Upper lobe of left lung (tissue), 6 donors: ENCODE results near the gene PSMD5. TPM values are rescaled to one million over a fixed set of nuclear protein-coding genes. Genes with fewer than 3 reads are reported as not detected.

Experiments used
- ATAC-seq, 2 donors: fragments of 200-7000 bp; cut with Tn5 transposase; one replicate each; pipeline ENCODE4 v1.9.1; 2022; ENCODE audit warnings: mild to moderate bottlenecking in 2 of 2, moderate library complexity in 2 of 2; ENCODE audit not compliant: low FRiP score in 2 of 2
- DNase-seq, 2 donors: peaks; one replicate each; pipeline ENCODE4 v3.0.0-alpha.2; 2019 to 2020
- H3K27ac ChIP-seq, 4 donors: fragments of 200-600 bp; sonication (generic); one replicate each; pipeline ENCODE4 v1.5.1; 2016 to 2019
- H3K27me3 ChIP-seq, 4 donors: fragments of 200-600 bp; sonication (generic); one replicate each; pipeline ENCODE4 v1.5.1; 2017 to 2019
- H3K36me3 ChIP-seq, 4 donors: fragments of 200-600 bp; sonication (generic); one replicate each; pipeline ENCODE4 v1.5.1; 2016 to 2019
- H3K4me1 ChIP-seq, 4 donors: fragments of 200-600 bp; sonication (generic); one replicate each; pipeline ENCODE4 v1.5.1; 2018 to 2019
- H3K4me3 ChIP-seq, 4 donors: fragments of 200-600 bp; sonication (generic); one replicate each; pipeline ENCODE4 v1.5.1; 2017 to 2019; ENCODE audit warnings: mild to moderate bottlenecking in 2 of 4, moderate library complexity in 1 of 4
- H3K9me3 ChIP-seq, 4 donors: fragments of 200-600 bp; sonication (generic); one replicate each; pipeline ENCODE4 v1.5.1; 2018 to 2019
- CTCF ChIP-seq, 6 experiments: fragments of 450-650 bp in 4 of 6; fragments of 200-600 bp in 2 of 6; sonication (generic) in 2 of 6; IDR thresholded peaks; one replicate each; pipeline ENCODE4 v1.5.1; 2016 to 2019; ENCODE audit warnings: antibody characterized with exemption in 6 of 6
- EP300 ChIP-seq, 4 donors: sonication (generic); formaldehyde crosslinking; IDR thresholded peaks; one replicate each; pipeline ENCODE4 v1.5.1; 2017; ENCODE audit warnings: antibody characterized with exemption in 4 of 4, control low read depth in 2 of 4
- POLR2A ChIP-seq, 4 donors: fragments of 450-650 bp; IDR thresholded peaks; one replicate each; pipeline ENCODE4 v1.5.1; 2016 to 2017; ENCODE audit warnings: antibody characterized with exemption in 4 of 4, mild to moderate bottlenecking in 2 of 4
- POLR2AphosphoS5 ChIP-seq, 2 donors: sonication (generic); formaldehyde crosslinking; IDR thresholded peaks; one replicate each; pipeline ENCODE4 v1.5.1; 2017; ENCODE audit warnings: antibody characterized with exemption in 2 of 2
- WGBS, 2 donors: methylation state at CpG; one replicate each; pipeline ENCODE4 v1.1.5; 2017 to 2018; 5-methylcytosine and 5-hydroxymethylcytosine counted together
- total RNA-seq, 6 donors: library from RNA; depleted of rRNA in 4 of 6; stranded (reverse); fragments of >200 nt in 4 of 6; gene quantifications; one replicate each; pipeline versions ENCODE4 v1.1.0 to v1.2.1, GENCODE V29; 2016 to 2021
- donor health status: DM: no; HTN: no; CAD: no; lungs with moderate emphysema.
- donor health status: DM: no; HTN: yes; CAD: no; lungs with severe emphysema.

PSMD5 gene
- total RNA-seq, 6 donors from 2014 or later = 11.4 to 56.8 (median 40.1) TPM

GRCh38 chr9:120801441-120801840 is 41.3 kb downstream of the PSMD5 start:
- Histone ChIP-seq H3K27me3 (no peaks in the 10 kb centered on the region), H3K36me3 (no peaks in the 10 kb centered on the region), H3K9me3 (peaks cover 0 to 13% (median 0%) of the 10 kb centered on the region in 4 donors), H3K4me1 (no peaks in the 10 kb centered on the region), H3K27ac (no peak overlapping the region), H3K4me3 (no peak overlapping the region)
- TF ChIP-seq EP300 (IDR thresholded peaks at IDR 0.05) = no peak
- no peak for TF ChIP-seq POLR2AphosphoS5 (IDR thresholded peaks at IDR 0.05)
- TF ChIP-seq POLR2A (IDR thresholded peaks at IDR 0.05) = no peak
- TF ChIP-seq CTCF (IDR thresholded peaks at IDR 0.05) = no peak
- no peak for ATAC-seq
- no peak for DNase-seq
- WGBS, 2 donors = 93 to 96% methylated on average over 7 of the region's 7 CpGs

GRCh38 chr9:120792898-120793765 is 49.6 kb downstream of the PSMD5 start, which contains the start of gene FBXW2:
FBXW2 (minus strand) TSS chr9:120793416; CDS start chr9:120788258, 5,158 bp downstream.
- peaks cover 11 to 52% (median 31%) of the 10 kb centered on the region in 4 donors for H3K4me1 ChIP-seq
- ATAC-seq (peak; percentile 98 to 99), DNase-seq (peak; percentile 95 to 98)
- H3K27ac ChIP-seq = peak within 1 kb of the TSS; percentile 89 to 97 (median 92)
- peak within 1 kb of the TSS; percentile 69 to 95 (median 80) for H3K4me3 ChIP-seq
- H3K27me3 ChIP-seq = no peaks in the 10 kb centered on the region
- H3K9me3 ChIP-seq = no peaks in the 10 kb centered on the region
- H3K36me3 ChIP-seq = peaks cover 0 to 5% (median 0%) of the 10 kb centered on the region in 4 donors
- peak; percentile 17 to 95 (median 78) for TF ChIP-seq POLR2A (IDR thresholded peaks at IDR 0.05)
- TF ChIP-seq EP300 (IDR thresholded peaks at IDR 0.05) = peak in 1 of 4 donors; percentile 95
- peak; percentile 98 to 99 for TF ChIP-seq POLR2AphosphoS5 (IDR thresholded peaks at IDR 0.05)
- TF ChIP-seq CTCF (IDR thresholded peaks at IDR 0.05) = peak in 4 of 6 experiments; percentile 50 to 66 (median 54)
- 0% methylated on average over 8 to 36 of the region's 72 CpGs for WGBS, 2 donors

- no peak for DNase-seq
- peaks cover 11 to 67% (median 38%) of the 10 kb centered on the region in 4 donors for H3K4me1 ChIP-seq
- peak overlapping the region in 2 of 4 donors; percentile 79 to 80 for H3K4me3 ChIP-seq
- peaks cover 4 to 23% (median 9%) of the 10 kb centered on the region in 4 donors for H3K36me3 ChIP-seq
- 74 to 79% methylated on average over 3 of the region's 3 CpGs for WGBS, 2 donors
- no peak for ATAC-seq
- H3K27me3 ChIP-seq = no peaks in the 10 kb centered on the region
- peak overlapping the region in 3 of 4 donors; percentile 17 to 97 (median 90) for H3K27ac ChIP-seq
- H3K9me3 ChIP-seq = no peaks in the 10 kb centered on the region
- TF ChIP-seq POLR2A (IDR thresholded peaks at IDR 0.05) (no peak), POLR2AphosphoS5 (IDR thresholded peaks at IDR 0.05) (no peak), EP300 (IDR thresholded peaks at IDR 0.05) (no peak), CTCF (IDR thresholded peaks at IDR 0.05) (no peak)
Observed at GRCh38 chr9:120791161-120791560, 51.6 kb downstream of the PSMD5 start.

- WGBS, 2 donors = 55 to 56% methylated on average over 4 of the region's 4 CpGs
- TF ChIP-seq CTCF (IDR thresholded peaks at IDR 0.05) (no peak), POLR2A (IDR thresholded peaks at IDR 0.05) (no peak), EP300 (IDR thresholded peaks at IDR 0.05) (no peak), POLR2AphosphoS5 (IDR thresholded peaks at IDR 0.05) (no peak)
- Histone ChIP-seq H3K4me1 (peaks cover 11 to 80% (median 34%) of the 10 kb centered on the region in 4 donors), H3K27ac (peak overlapping the region in 2 of 4 donors; percentile 43 to 56), H3K9me3 (no peaks in the 10 kb centered on the region), H3K27me3 (no peaks in the 10 kb centered on the region), H3K4me3 (no peak overlapping the region), H3K36me3 (peaks cover 5 to 43% (median 10%) of the 10 kb centered on the region in 4 donors)
- ATAC-seq (no peak), DNase-seq (peak in 1 of 2 donors; percentile 43)
Observed at GRCh38 chr9:120787933-120788332, 54.8 kb downstream of the PSMD5 start.
